HCT116 (cell line): ENCODE results near the gene GIPC3. TPM values are rescaled to one million over a fixed set of nuclear protein-coding genes. Genes with fewer than 3 reads are reported as not detected.

Experiments
- ATAC-seq: fragments of 200-7000 bp; cut with Tn5 transposase; 2 replicates; pipeline ENCODE4 v1.9.1; 2020; ENCODE audit warnings: mild to moderate bottlenecking, moderate library complexity
- BruUV-seq: library from RNA; stranded (reverse); fragments of 400-500 nt; replicated peaks from 2 replicates; lab custom pipeline; 2021; lab: Mats Ljungman, UMichigan
- CTCF ChIA-PET: fragments of 300-600 bp; sonication (Branson Sonifier 250); formaldehyde crosslinking; loops from one replicate; lab custom pipeline; 2021; ENCODE audit warnings: antibody characterized with exemption; lab: Charles Lee
- POLR2A ChIA-PET: fragments of 300-600, 350-600 bp; sonication (Branson Sonifier 250); formaldehyde crosslinking; loops from one replicate; lab custom pipeline; 2021; ENCODE audit warnings: antibody characterized with exemption; lab: Charles Lee
- RAD21 ChIA-PET, 2 experiments: fragments of 300-600 bp; sonication (Branson Sonifier 250); formaldehyde crosslinking; loops; one replicate each; lab custom pipeline; 2023; ENCODE audit warnings: low total read pairs in 2 of 2; ENCODE audit not compliant: uncharacterized antibody in 2 of 2, unreplicated experiment in 2 of 2, low non-redundant PET in 1 of 2; lab: Charles Lee
- DNase-seq: peaks from one replicate; pipeline ENCODE4 v3.0.0-alpha.2; 2010; ENCODE audit warnings: low read depth, low spot score
- H2AFZ ChIP-seq: fragments of 200-600 bp; shearing (Covaris generic), sonication (generic); 2 replicates; pipeline ENCODE4 v1.6.1; 2017; ENCODE audit warnings: low read depth, mixed run types, mixed read lengths, antibody characterized with exemption, low read length; ENCODE audit not compliant: poor library complexity, severe bottlenecking
- H3K27ac ChIP-seq: 2 replicates; pipeline ENCODE4 v1.5.1; 2012; ENCODE audit warnings: low read depth, low read length
- H3K27me3 ChIP-seq: fragments of 200-600 bp; sonication (generic); 2 replicates; pipeline ENCODE4 v1.6.1; 2016; ENCODE audit warnings: mixed run types, low read length, mixed read lengths; ENCODE audit not compliant: insufficient read depth
- H3K36me3 ChIP-seq, 2 experiments: fragments of 200-500 bp in 1 of 2; fragments of 200-600 bp in 1 of 2; sonication (Bioruptor generic) in 1 of 2; sonication (generic) in 1 of 2; 2 replicates each; pipeline versions ENCODE4 v1.5.1 to v1.6.1; 2014 to 2016; ENCODE audit warnings: low read length in 2 of 2, inconsistent platforms in 1 of 2, mixed read lengths in 1 of 2, mixed run types in 1 of 2; ENCODE audit not compliant: insufficient read depth in 2 of 2, control insufficient read depth in 1 of 2
- H3K4me1 ChIP-seq, 2 experiments: fragments of 200-600 bp in 1 of 2; sonication (generic) in 1 of 2; 2 replicates each; pipeline versions ENCODE4 v1.5.1 to v1.6.1; 2012 to 2017; ENCODE audit warnings: low read length in 2 of 2, inconsistent platforms in 1 of 2, mild to moderate bottlenecking in 1 of 2, mixed read lengths in 1 of 2, mixed run types in 1 of 2, moderate library complexity in 1 of 2; ENCODE audit not compliant: insufficient read depth in 2 of 2, control insufficient read depth in 1 of 2
- H3K4me2 ChIP-seq: fragments of 200-600 bp; sonication (generic); 2 replicates; pipeline ENCODE4 v1.6.1; 2017; ENCODE audit warnings: mixed run types, low read length, mixed read lengths
- H3K4me3 ChIP-seq, 2 experiments: fragments of 200-600 bp in 1 of 2; sonication (generic) in 1 of 2; replicated peaks in 1 of 2; 2 replicates each; pipeline ENCODE4 v1.5.1; 2011 to 2016; ENCODE audit warnings: low read length in 2 of 2, control low read depth in 1 of 2, low read depth in 1 of 2, mild to moderate bottlenecking in 1 of 2, mixed read lengths in 1 of 2, mixed run types in 1 of 2
- H3K79me2 ChIP-seq: fragments of 200-600 bp; sonication (generic); 2 replicates; pipeline ENCODE4 v1.6.1; 2017; ENCODE audit warnings: mild to moderate bottlenecking, mixed run types, low read length, moderate library complexity, mixed read lengths; ENCODE audit not compliant: insufficient read depth
- H3K9ac ChIP-seq: fragments of 200-600 bp; sonication (generic); 2 replicates; pipeline ENCODE4 v1.6.1; 2016; ENCODE audit warnings: low read length, mixed read lengths
- H3K9me2 ChIP-seq: fragments of 200-600 bp; sonication (generic), shearing (Covaris generic); 2 replicates; pipeline ENCODE4 v1.6.1; 2017; ENCODE audit warnings: mixed run types, mild to moderate bottlenecking, moderate library complexity; ENCODE audit not compliant: insufficient read depth
- H3K9me3 ChIP-seq, 2 experiments: fragments of 200-500 bp in 1 of 2; fragments of 200-600 bp in 1 of 2; sonication (Bioruptor generic) in 1 of 2; sonication (generic) in 1 of 2; 2 replicates each; pipeline ENCODE4 v1.6.1; 2014 to 2017; ENCODE audit warnings: low read length in 2 of 2, mixed read lengths in 2 of 2, inconsistent platforms in 1 of 2, low read depth in 1 of 2, mild to moderate bottlenecking in 1 of 2, mixed run types in 1 of 2, moderate library complexity in 1 of 2; ENCODE audit not compliant: control insufficient read depth in 1 of 2, insufficient read depth in 1 of 2
- H4K20me1 ChIP-seq: fragments of 200-600 bp; sonication (generic), shearing (Covaris generic); 2 replicates; pipeline ENCODE4 v1.6.1; 2017; ENCODE audit warnings: mixed run types, mild to moderate bottlenecking, moderate library complexity; ENCODE audit not compliant: insufficient read depth
- CBX3 ChIP-seq: IDR thresholded peaks from 2 replicates; pipeline ENCODE4 v1.6.1; 2012; ENCODE audit warnings: low read depth
- CEBPB ChIP-seq: IDR thresholded peaks from 2 replicates; pipeline ENCODE4 v1.6.1; 2012; ENCODE audit warnings: low read depth
- MAX ChIP-seq: IDR thresholded peaks from 2 replicates; pipeline ENCODE4 v1.6.1; 2012
- ZBTB33 ChIP-seq: IDR thresholded peaks from 2 replicates; pipeline ENCODE4 v1.6.1; 2011; ENCODE audit warnings: mild to moderate bottlenecking, low read length, moderate library complexity; ENCODE audit not compliant: insufficient replicate concordance; ENCODE audit errors: extremely low read depth
- ZNF274 ChIP-seq: fragments of 200-500 bp; sonication (Bioruptor generic); IDR thresholded peaks from 2 replicates; pipeline ENCODE4 v1.6.1; 2014; ENCODE audit warnings: mild to moderate bottlenecking, low read depth, low read length, inconsistent platforms
- intact Hi-C: fragments of 100-400 bp; cut with micrococcal nuclease; formaldehyde crosslinking; loops from 2 replicates; pipeline ENCODE4 v1.10.0; 2022
- total RNA-seq: library from RNA; stranded (reverse); gene quantifications from one replicate; pipeline ENCODE4 v1.2.1, GENCODE V29; 2021; ENCODE audit not compliant: unreplicated experiment

Gene GIPC3
- total RNA-seq, 1 experiment from 2014 or later, result not detected

- RAD21 ChIA-PET, result no interaction called here
- no peak overlapping the region for H3K4me3 ChIP-seq
- ATAC-seq, result no peak
- no peak for TF ChIP-seq CBX3
- no peak for TF ChIP-seq ZBTB33
- TF ChIP-seq CEBPB, result no peak
- no peak for TF ChIP-seq MAX
- no peak for TF ChIP-seq ZNF274
- TF ChIP-seq, all 23 proteins: peak for 0
- no peak overlapping the region for H3K9ac ChIP-seq
- H3K9me3 ChIP-seq, result no peaks in the 10 kb centered on the region
- H3K27ac ChIP-seq, result no peak overlapping the region
- no peak overlapping the region for H2AFZ ChIP-seq
- H3K9me2 ChIP-seq, result no peaks in the 10 kb centered on the region
- H3K4me1 ChIP-seq, result peaks cover 7 to 19% of the 10 kb centered on the region in 2 experiments
- H4K20me1 ChIP-seq, result no peaks in the 10 kb centered on the region
- no peak overlapping the region for H3K4me2 ChIP-seq
- intact Hi-C loops, result no loop called here
- CTCF ChIA-PET, result no interaction called here
- no TSS peak for BruUV-seq
- H3K36me3 ChIP-seq, result peaks cover 0 to 7% of the 10 kb centered on the region in 2 experiments; a peak in 1 of 4 replicates
- no peak for DNase-seq
- POLR2A ChIA-PET, result no interaction called here
- H3K79me2 ChIP-seq, result no peaks in the 10 kb centered on the region
- H3K27me3 ChIP-seq, result no peaks in the 10 kb centered on the region
Observed at GRCh38 chr19:3610745-3611717, 25.8 kb downstream of the GIPC3 start.
